ENCODE measurements around the gene ADGRA3. TPM values are rescaled to one million over a fixed set of nuclear protein-coding genes. Genes with fewer than 3 reads are reported as not detected.

The ADGRA3 gene
- total RNA-seq, 4 donors from 2014 or later: 99.1 to 117 (median 109) TPM

DNA sequence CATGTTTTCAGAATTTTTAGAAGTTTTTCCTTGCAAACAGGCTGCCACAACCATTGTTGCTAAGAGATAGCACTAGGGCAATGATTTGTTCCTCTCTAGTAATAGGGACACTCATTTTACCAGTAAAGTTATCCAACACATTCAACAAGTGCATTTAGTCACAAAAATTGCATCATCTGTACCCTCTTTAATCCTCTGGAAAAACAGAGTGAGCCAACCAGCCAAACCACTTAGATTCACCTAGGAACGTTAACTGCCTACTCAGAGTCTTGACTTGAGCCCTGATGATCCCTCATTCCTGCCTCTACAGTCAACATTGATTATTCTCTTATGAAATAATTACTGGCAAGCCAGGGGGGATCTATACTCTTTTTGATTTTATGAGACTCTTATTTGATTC lies 17.0 kb upstream of the ADGRA3 start:
- intact Hi-C loops (cut with DNase I): no loop called here
- H3K4me1 ChIP-seq: no peaks in the 10 kb centered on the region
- TF ChIP-seq, protein P1, sequence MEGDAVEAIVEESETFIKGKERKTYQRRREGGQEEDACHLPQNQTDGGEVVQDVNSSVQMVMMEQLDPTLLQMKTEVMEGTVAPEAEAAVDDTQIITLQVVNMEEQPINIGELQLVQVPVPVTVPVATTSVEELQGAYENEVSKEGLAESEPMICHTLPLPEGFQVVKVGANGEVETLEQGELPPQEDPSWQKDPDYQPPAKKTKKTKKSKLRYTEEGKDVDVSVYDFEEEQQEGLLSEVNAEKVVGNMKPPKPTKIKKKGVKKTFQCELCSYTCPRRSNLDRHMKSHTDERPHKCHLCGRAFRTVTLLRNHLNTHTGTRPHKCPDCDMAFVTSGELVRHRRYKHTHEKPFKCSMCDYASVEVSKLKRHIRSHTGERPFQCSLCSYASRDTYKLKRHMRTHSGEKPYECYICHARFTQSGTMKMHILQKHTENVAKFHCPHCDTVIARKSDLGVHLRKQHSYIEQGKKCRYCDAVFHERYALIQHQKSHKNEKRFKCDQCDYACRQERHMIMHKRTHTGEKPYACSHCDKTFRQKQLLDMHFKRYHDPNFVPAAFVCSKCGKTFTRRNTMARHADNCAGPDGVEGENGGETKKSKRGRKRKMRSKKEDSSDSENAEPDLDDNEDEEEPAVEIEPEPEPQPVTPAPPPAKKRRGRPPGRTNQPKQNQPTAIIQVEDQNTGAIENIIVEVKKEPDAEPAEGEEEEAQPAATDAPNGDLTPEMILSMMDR (IDR thresholded peaks at IDR 0.05): no peak
- no peak for TF ChIP-seq POLR2A (IDR thresholded peaks at IDR 0.05)
- H3K27ac ChIP-seq: no peak overlapping the region
- H3K36me3 ChIP-seq: no peaks in the 10 kb centered on the region
- H3K27me3 ChIP-seq: no peaks in the 10 kb centered on the region
- DNase-seq: no peak
- WGBS, 2 donors: 50 to 65% methylated on average over 1 of the region's 1 CpG
- no peaks in the 10 kb centered on the region for H3K9me3 ChIP-seq
- H3K4me3 ChIP-seq (replicated peaks in 1 of 3): no peak overlapping the region

DNA sequence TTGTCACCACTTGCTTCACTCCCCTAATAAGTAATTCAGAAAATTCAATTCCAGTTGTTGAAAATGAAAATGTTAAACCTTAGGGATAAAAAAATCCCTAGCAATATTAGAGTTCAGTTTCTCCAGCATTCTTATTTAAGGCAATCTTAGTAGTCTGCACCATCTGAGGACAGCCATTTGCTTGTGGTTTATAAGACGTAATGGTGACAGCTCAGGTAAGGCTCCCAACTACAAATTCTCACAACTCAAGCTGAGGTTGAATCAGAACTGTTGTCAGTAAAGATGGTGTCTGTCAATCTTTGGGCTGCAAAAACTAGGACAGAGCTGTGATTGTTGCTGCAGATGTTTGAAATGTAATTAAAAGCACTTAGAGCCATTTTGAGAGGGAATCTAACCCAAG lies 16.3 kb upstream of the ADGRA3 start:
- H3K36me3 ChIP-seq: no peaks in the 10 kb centered on the region
- intact Hi-C loops (cut with DNase I): no loop called here
- H3K27me3 ChIP-seq: no peaks in the 10 kb centered on the region
- H3K4me3 ChIP-seq (replicated peaks in 1 of 3): no peak overlapping the region
- no peaks in the 10 kb centered on the region for H3K4me1 ChIP-seq
- H3K27ac ChIP-seq: no peak overlapping the region
- DNase-seq: no peak
- H3K9me3 ChIP-seq: no peaks in the 10 kb centered on the region
- TF ChIP-seq POLR2A (IDR thresholded peaks at IDR 0.05): no peak
- TF ChIP-seq, protein P1 (IDR thresholded peaks at IDR 0.05): no peak
- WGBS, 2 donors: 86 to 89% methylated on average over 1 of the region's 1 CpG

DNA sequence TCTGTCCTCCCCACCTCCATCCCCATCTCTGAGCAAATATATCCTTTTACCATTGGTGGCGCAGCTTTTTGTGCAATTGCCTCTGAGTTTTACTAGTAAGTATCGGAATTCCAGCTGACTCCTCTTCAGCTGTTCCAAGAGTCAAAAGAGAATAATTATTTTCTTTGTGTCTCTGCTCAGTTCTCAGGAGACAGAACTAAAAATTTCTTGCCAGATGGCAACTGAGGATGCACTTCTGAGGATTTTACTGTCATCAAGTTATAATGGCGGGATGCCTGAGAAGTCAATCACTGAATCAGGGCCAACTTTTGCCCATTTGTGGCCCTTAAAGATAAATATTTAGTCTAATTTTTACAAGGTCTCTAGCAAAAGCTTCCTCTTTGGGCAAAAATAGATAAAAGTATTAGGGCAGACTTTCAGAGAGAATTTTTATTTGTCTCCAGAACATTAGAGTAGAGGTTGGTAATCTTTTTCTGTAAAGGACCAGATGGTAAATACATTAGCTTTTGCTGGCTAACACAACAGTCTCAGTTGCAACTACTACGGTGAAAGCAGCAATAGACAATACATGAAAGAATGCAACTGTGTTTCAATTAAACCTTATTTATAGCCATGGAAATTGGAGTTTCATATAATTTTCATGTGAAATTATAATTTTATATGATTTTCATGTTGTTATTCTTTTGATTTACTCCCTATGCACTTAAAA lies 15.6 kb upstream of the ADGRA3 start:
- Histone ChIP-seq H3K27me3 (no peaks in the 10 kb centered on the region), H3K4me3 (replicated peaks in 1 of 3) (no peak overlapping the region), H3K36me3 (no peaks in the 10 kb centered on the region), H3K27ac (no peak overlapping the region), H3K4me1 (no peaks in the 10 kb centered on the region), H3K9me3 (no peaks in the 10 kb centered on the region)
- intact Hi-C loops (cut with DNase I): no loop called here
- 77 to 80% methylated on average over 4 of the region's 4 CpGs for WGBS, 2 donors
- TF ChIP-seq, protein P1 (IDR thresholded peaks at IDR 0.05): no peak
- TF ChIP-seq POLR2A (IDR thresholded peaks at IDR 0.05): no peak
- no peak for DNase-seq

DNA sequence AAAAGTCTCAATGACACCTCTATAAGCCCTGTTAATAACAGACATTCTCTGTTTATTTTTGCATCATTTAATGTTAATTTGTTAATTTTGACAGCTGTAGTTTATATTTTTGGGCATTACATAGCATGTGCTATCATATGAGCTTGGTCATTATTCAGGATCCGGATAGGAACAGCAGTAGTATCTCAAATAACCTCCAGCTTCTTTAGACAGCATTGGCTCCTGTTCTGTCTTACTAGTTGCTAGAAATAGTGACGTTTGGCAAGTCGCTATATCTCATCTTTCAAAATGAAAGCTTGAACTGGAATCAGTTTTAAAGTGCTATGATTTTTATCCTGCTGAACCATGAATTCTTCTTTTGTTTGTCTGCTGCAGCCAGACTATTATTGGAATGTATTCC lies 9.0 kb upstream of the ADGRA3 start:
- Histone ChIP-seq H3K36me3 (no peaks in the 10 kb centered on the region), H3K4me1 (no peaks in the 10 kb centered on the region), H3K27ac (no peak overlapping the region), H3K4me3 (replicated peaks in 1 of 3) (no peak overlapping the region), H3K9me3 (no peaks in the 10 kb centered on the region), H3K27me3 (no peaks in the 10 kb centered on the region)
- DNase-seq: no peak
- WGBS, 2 donors: 74 to 81% methylated on average over 3 of the region's 3 CpGs
- TF ChIP-seq, protein P1 (IDR thresholded peaks at IDR 0.05): no peak
- TF ChIP-seq POLR2A (IDR thresholded peaks at IDR 0.05): no peak
- intact Hi-C loops (cut with DNase I): no loop called here

DNA sequence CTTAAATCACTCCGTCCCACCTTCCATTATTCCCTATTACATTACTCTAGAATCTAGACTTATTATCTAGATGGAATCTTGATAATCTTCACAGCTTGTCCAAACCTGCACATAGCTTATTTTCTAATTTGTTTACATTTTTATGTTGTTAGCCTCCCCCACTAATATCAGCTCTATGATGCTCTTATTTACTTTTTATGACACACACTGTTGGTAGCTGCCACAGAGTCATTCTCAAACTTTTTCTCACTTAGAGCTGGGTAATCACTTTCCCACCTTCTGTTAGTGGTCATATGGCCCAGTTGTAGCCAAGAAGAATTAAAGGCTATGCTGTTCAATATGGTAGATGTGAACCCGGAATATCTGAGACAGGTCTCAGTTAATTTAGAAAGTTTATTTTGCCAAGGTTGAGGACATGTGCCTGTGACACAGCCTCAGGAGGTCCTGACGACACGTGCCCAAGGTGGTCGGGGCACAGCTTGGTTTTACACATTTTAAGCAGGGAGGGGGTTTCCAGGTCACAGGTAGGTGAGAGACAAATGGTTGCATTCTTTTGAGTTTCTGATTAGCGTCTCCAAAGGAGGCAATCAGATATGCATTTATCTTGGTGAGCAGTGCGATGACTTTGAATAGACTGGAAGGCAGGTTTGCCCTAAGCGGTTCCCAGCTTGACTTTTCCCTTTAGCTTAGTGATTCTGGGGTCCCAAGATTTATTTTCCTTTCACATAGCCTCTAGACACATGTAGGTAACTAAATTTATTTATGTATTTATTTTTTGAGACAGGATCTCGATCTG lies 7.0 kb upstream of the ADGRA3 start:
- H3K27ac ChIP-seq: no peak overlapping the region
- no peaks in the 10 kb centered on the region for H3K36me3 ChIP-seq
- TF ChIP-seq, protein P1 (IDR thresholded peaks at IDR 0.05): no peak
- no peak for TF ChIP-seq POLR2A (IDR thresholded peaks at IDR 0.05)
- intact Hi-C loops (cut with DNase I): no loop called here
- 79 to 84% methylated on average over 9 of the region's 9 CpGs for WGBS, 2 donors
- DNase-seq: no peak
- no peaks in the 10 kb centered on the region for H3K4me1 ChIP-seq
- H3K4me3 ChIP-seq (replicated peaks in 1 of 3): no peak overlapping the region
- H3K9me3 ChIP-seq: no peaks in the 10 kb centered on the region
- H3K27me3 ChIP-seq: no peaks in the 10 kb centered on the region

Measured in thyroid gland (tissue), 4 donors.